GM12801 (cell line): ENCODE measurements around the gene ZNF577.

Experiments used
- CTCF ChIP-seq: IDR thresholded peaks from one replicate; pipeline ENCODE4 v1.5.1; 2011; ENCODE audit warnings: control low read depth; ENCODE audit not compliant: insufficient read length; ENCODE audit errors: extremely low read depth

Gene ZNF577

GRCh38 chr19:51916167-51916566 is 28.4 kb upstream of the ZNF577 start:
- no peak for TF ChIP-seq CTCF

- TF ChIP-seq CTCF: no peak
Observed at GRCh38 chr19:51915324-51915867, 27.6 kb upstream of the ZNF577 start.

- TF ChIP-seq CTCF: no peak
Observed at GRCh38 chr19:51905206-51905605, 17.5 kb upstream of the ZNF577 start.

GRCh38 chr19:51904331-51905165 is 16.8 kb upstream of the ZNF577 start, which contains the start of gene ZNF649:
Gene ZNF649 (minus strand): TSS chr19:51905017. CDS start chr19:51900107, 4,910 bp downstream.
- no peak for TF ChIP-seq CTCF

- TF ChIP-seq CTCF: no peak
Observed at GRCh38 chr19:51903192-51903591, 15.4 kb upstream of the ZNF577 start.

GRCh38 chr19:51901860-51902259 is 14.1 kb upstream of the ZNF577 start:
- no peak for TF ChIP-seq CTCF

GRCh38 chr19:51891193-51891747 is 3.5 kb upstream of the ZNF577 start:
- no peak for TF ChIP-seq CTCF
